Measurements from ENCODE around the gene C19orf38.
A peak's percentile ranks its signal among the peaks of the same experiment; 100 is the strongest.

Gene C19orf38

DNA sequence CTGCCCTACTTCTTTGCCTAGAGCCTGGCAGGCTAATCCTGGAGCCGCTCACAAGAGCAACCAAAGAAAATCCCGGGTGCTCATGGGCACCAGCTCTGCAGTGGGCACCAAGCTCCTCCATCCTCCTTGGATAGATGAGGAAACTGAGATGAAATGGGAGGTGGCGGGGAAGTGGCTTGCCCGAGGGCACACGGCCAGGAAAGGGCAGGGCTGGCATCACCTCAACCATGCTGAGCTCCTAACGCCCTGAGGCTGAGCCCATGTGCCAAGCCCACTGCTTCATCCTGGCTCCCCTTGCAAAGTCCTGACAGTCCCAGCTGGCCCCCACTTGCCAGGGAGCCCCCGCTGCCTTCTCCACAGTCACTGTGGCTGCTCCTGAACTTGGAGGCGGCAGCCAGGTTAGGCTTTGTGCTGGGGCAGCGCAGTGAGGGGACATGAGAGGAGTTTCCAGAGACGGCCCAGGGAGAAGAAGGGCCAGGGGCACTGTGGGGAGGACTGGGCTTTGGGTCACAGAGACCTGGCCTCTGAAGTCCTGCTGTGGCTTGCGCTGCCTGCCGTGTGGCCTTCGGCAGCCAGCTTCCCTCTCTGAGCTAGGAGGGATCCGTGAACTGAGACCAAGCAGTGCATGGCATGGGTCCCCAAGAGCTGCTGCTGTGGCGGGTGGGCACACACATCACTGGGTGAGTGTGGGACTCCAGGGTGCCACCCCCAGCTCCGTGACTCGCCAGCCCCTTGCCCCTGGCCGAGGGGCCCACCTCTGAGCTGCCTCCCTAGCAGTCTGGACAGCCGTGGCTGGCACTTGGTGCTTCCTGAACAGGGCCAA, 29.7 kb upstream of the C19orf38 start:
- H3K4me1 ChIP-seq (ENCODE audit: insufficient read depth, low read length, poor library complexity, severe bottlenecking) = no peaks in the 10 kb centered on the region
- H3K4me2 ChIP-seq (ENCODE audit: low read depth, low read length, poor library complexity, severe bottlenecking) = no peak overlapping the region
- H3K36me3 ChIP-seq (ENCODE audit: insufficient read depth, low read length) = peaks cover 42% of the 10 kb centered on the region; the same call in 1 of the 2 replicates
- H3F3A ChIP-seq (ENCODE audit: low read depth) = no peaks in the 10 kb centered on the region
- H3K27me3 ChIP-seq (ENCODE audit: insufficient read depth, low read length, poor library complexity, severe bottlenecking) = no peaks in the 10 kb centered on the region
- H4K20me1 ChIP-seq (ENCODE audit: insufficient read depth, low read length, poor library complexity, severe bottlenecking) = no peaks in the 10 kb centered on the region
- H3K9me2 ChIP-seq (replicated peaks; ENCODE audit: low read depth, low read length) = no peaks in the 10 kb centered on the region
- no peak overlapping the region for H3K9ac ChIP-seq (ENCODE audit: low read depth, low read length, poor library complexity, severe bottlenecking)
- no peak overlapping the region for H3K4me3 ChIP-seq (ENCODE audit: low read length, poor library complexity, severe bottlenecking)
- H2AFZ ChIP-seq (ENCODE audit: low read length) = no peak overlapping the region
- TF ChIP-seq, protein P1, sequence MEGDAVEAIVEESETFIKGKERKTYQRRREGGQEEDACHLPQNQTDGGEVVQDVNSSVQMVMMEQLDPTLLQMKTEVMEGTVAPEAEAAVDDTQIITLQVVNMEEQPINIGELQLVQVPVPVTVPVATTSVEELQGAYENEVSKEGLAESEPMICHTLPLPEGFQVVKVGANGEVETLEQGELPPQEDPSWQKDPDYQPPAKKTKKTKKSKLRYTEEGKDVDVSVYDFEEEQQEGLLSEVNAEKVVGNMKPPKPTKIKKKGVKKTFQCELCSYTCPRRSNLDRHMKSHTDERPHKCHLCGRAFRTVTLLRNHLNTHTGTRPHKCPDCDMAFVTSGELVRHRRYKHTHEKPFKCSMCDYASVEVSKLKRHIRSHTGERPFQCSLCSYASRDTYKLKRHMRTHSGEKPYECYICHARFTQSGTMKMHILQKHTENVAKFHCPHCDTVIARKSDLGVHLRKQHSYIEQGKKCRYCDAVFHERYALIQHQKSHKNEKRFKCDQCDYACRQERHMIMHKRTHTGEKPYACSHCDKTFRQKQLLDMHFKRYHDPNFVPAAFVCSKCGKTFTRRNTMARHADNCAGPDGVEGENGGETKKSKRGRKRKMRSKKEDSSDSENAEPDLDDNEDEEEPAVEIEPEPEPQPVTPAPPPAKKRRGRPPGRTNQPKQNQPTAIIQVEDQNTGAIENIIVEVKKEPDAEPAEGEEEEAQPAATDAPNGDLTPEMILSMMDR (conservative IDR thresholded peaks at IDR 0.05; ENCODE audit: low read length) = no peak
- TF ChIP-seq EZH2phosphoT487 (IDR thresholded peaks at IDR 0.05; ENCODE audit: borderline replicate concordance) = no peak
- H3K9me3 ChIP-seq (ENCODE audit: insufficient read depth, low read depth, low read length) = no peaks in the 10 kb centered on the region
- no peaks in the 10 kb centered on the region for H3K79me2 ChIP-seq (ENCODE audit: insufficient read depth, low read length)

DNA sequence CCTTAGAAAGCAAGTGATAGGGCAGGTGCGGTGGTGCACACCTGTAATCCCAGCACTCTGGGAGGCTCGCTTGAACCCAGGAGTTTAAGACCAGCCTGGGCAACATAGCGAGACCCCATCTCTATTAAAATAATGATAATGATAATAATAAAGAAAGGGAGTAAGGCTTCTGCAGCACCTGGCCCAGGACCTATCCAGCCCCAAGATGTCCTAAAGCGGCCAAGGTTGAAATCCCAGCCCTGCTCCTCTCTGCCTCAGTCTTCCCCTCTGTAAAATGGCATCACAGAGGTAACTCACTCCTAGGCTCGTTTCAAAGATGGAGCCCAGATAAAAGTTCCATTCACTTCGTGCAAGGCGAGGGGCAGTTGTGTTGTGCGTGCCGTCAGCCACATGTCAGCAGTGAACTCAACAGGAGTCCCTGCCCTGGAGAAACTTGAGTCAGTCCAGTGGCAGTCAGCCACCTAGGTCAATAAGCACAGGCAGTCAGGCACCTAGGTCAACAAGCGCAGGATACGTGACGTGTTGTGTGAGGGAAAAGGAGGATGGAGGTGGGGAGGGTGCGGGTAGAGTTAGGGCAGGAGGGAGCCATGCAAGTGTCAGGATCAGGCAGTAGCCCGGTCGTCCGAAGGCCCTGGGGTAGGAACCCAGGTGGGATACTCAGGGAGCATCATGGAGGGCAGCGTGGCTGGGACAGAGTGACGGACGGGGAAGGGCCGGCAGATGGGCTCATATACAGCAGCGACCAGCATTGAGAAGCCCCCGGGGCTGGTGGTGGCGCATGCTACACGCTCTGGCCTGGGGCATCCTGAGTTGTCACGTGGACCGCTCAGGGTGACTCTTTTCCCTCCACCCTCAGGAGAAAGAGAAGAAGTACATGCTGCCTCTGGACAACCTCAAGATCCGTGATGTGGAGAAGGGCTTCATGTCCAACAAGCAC, 28.8 kb upstream of the C19orf38 start:
- no peaks in the 10 kb centered on the region for H3K9me3 ChIP-seq (ENCODE audit: insufficient read depth, low read depth, low read length)
- H3F3A ChIP-seq (ENCODE audit: low read depth) = no peaks in the 10 kb centered on the region
- H3K4me2 ChIP-seq (ENCODE audit: low read depth, low read length, poor library complexity, severe bottlenecking) = no peak overlapping the region
- no peaks in the 10 kb centered on the region for H3K9me2 ChIP-seq (replicated peaks; ENCODE audit: low read depth, low read length)
- H3K4me1 ChIP-seq (ENCODE audit: insufficient read depth, low read length, poor library complexity, severe bottlenecking) = no peaks in the 10 kb centered on the region
- H3K36me3 ChIP-seq (ENCODE audit: insufficient read depth, low read length) = peaks cover 48% of the 10 kb centered on the region; the same call in 1 of the 2 replicates
- TF ChIP-seq EZH2phosphoT487 (IDR thresholded peaks at IDR 0.05; ENCODE audit: borderline replicate concordance) = no peak
- TF ChIP-seq, protein P1 (conservative IDR thresholded peaks at IDR 0.05; ENCODE audit: low read length) = no peak
- H3K9ac ChIP-seq (ENCODE audit: low read depth, low read length, poor library complexity, severe bottlenecking) = no peak overlapping the region
- no peaks in the 10 kb centered on the region for H3K27me3 ChIP-seq (ENCODE audit: insufficient read depth, low read length, poor library complexity, severe bottlenecking)
- no peaks in the 10 kb centered on the region for H4K20me1 ChIP-seq (ENCODE audit: insufficient read depth, low read length, poor library complexity, severe bottlenecking)
- H3K79me2 ChIP-seq (ENCODE audit: insufficient read depth, low read length) = no peaks in the 10 kb centered on the region
- H3K4me3 ChIP-seq (ENCODE audit: low read length, poor library complexity, severe bottlenecking) = no peak overlapping the region
- no peak overlapping the region for H2AFZ ChIP-seq (ENCODE audit: low read length)

DNA sequence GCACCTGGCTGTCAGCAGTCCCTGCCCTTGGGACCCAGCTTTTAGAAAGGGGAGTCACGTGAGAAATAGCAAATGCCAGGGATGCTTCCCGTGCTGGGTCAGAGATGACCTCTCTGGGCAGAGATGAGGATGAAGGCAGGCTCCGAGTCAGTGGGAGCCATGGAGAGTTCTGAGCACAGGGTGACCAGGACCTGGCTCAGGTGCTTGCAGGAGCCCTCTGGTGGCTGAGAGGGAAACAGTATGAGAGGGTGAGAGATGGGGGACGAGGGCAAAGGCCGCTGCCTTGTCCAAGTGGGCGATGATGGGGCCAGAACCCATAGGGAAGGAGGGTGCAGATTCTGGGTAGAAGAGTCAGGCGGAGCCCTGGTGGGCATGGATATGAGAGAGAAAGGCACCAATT, 28.0 kb upstream of the C19orf38 start:
- Histone ChIP-seq H3K9ac (ENCODE audit: low read depth, low read length, poor library complexity, severe bottlenecking) (no peak overlapping the region), H3K4me2 (ENCODE audit: low read depth, low read length, poor library complexity, severe bottlenecking) (no peak overlapping the region), H4K20me1 (ENCODE audit: insufficient read depth, low read length, poor library complexity, severe bottlenecking) (no peaks in the 10 kb centered on the region), H2AFZ (ENCODE audit: low read length) (no peak overlapping the region), H3K4me1 (ENCODE audit: insufficient read depth, low read length, poor library complexity, severe bottlenecking) (no peaks in the 10 kb centered on the region), H3K9me2 (replicated peaks; ENCODE audit: low read depth, low read length) (no peaks in the 10 kb centered on the region), H3K79me2 (ENCODE audit: insufficient read depth, low read length) (no peaks in the 10 kb centered on the region), H3K36me3 (ENCODE audit: insufficient read depth, low read length) (peaks cover 50% of the 10 kb centered on the region; the same call in 1 of the 2 replicates), H3K9me3 (ENCODE audit: insufficient read depth, low read depth, low read length) (no peaks in the 10 kb centered on the region), H3K4me3 (ENCODE audit: low read length, poor library complexity, severe bottlenecking) (no peak overlapping the region), H3K27me3 (ENCODE audit: insufficient read depth, low read length, poor library complexity, severe bottlenecking) (no peaks in the 10 kb centered on the region), H3F3A (ENCODE audit: low read depth) (no peaks in the 10 kb centered on the region)
- no peak for TF ChIP-seq EZH2phosphoT487 (IDR thresholded peaks at IDR 0.05; ENCODE audit: borderline replicate concordance)
- TF ChIP-seq, protein P1 (conservative IDR thresholded peaks at IDR 0.05; ENCODE audit: low read length) = peak; percentile 49

Data from Loucy (cell line).